HG03196 (cell line): Measurements from ENCODE around the gene CNTNAP3.
"Not testable (repeated sequence)": the region's sequence is repeated elsewhere in the genome, so short reads cannot be mapped to it uniquely, and the experiment has no call there.

ENCODE experiments used
- ATAC-seq: cut with Tn5 transposase; IDR thresholded peaks from one replicate; pipeline ENCODE4 v1.9.1; 2021; ENCODE audit not compliant: unreplicated experiment

CNTNAP3 gene

GRCh38 chr9:39073537-39073936 is 214.4 kb downstream of the CNTNAP3 start:
- ATAC-seq: not testable (repeated sequence)

GRCh38 chr9:39067683-39068082 is 220.3 kb downstream of the CNTNAP3 start:
- not testable (repeated sequence) for ATAC-seq

GRCh38 chr9:39062966-39063365 is 225.0 kb downstream of the CNTNAP3 start:
- not testable (repeated sequence) for ATAC-seq

GRCh38 chr9:39054453-39054852 is 233.5 kb downstream of the CNTNAP3 start:
- not testable (repeated sequence) for ATAC-seq

- ATAC-seq: not testable (repeated sequence)
These were observed 241.1 kb downstream of the CNTNAP3 start for GRCh38 chr9:39046833-39047232.

GRCh38 chr9:39042352-39042803 is 245.6 kb downstream of the CNTNAP3 start:
- not testable (repeated sequence) for ATAC-seq

GRCh38 chr9:39041774-39042173 is 246.2 kb downstream of the CNTNAP3 start:
- not testable (repeated sequence) for ATAC-seq

- ATAC-seq: not testable (repeated sequence)
These were observed 248.8 kb downstream of the CNTNAP3 start for GRCh38 chr9:39039148-39039547.

GRCh38 chr9:39038221-39038620 is 249.7 kb downstream of the CNTNAP3 start:
- not testable (repeated sequence) for ATAC-seq

GRCh38 chr9:39033849-39034248 is 254.1 kb downstream of the CNTNAP3 start:
- ATAC-seq: not testable (repeated sequence)

- ATAC-seq: peak; percentile 54
These were observed 257.6 kb downstream of the CNTNAP3 start for GRCh38 chr9:39030204-39031019.

- ATAC-seq: not testable (repeated sequence)
These were observed 259.1 kb downstream of the CNTNAP3 start for GRCh38 chr9:39028855-39029254.

GRCh38 chr9:39028168-39028567 is 259.8 kb downstream of the CNTNAP3 start:
- not testable (repeated sequence) for ATAC-seq

GRCh38 chr9:39025911-39026588 is 261.9 kb downstream of the CNTNAP3 start:
- ATAC-seq: not testable (repeated sequence)
